HTERT RPE-1 (cell line): ENCODE data around the gene NLRC5.
"Not testable (repeated sequence)": the region's sequence is repeated elsewhere in the genome, so short reads cannot be mapped to it uniquely, and the experiment has no call there.

ENCODE experiments used
- in situ Hi-C: fragments of 300-500 bp; cut with MboI; formaldehyde crosslinking; loops from 4 replicates; pipeline ENCODE4 v1.14.3; 2020; ENCODE audit warnings: low sequenced_read_pairs

Gene NLRC5

DNA sequence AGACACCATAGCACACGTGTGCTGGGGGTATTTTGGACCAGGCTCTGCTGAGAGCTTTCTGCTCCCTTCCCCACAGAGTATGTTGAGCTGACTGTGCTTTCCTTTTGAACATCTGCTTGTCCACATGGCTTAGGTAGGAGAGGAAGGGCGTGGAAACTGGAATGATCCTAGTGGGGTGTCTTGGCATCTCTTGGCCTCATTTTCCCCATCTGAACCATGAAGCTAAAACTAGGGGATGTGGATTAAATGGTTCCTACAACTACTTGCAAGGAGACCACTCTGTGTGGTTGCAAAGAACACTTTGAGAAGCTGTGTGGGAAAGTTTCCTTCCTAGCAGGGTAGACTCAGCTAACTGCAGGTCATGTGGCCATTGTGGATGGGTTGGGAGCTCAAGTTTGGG, 6.7 kb upstream of the NLRC5 start:
- in situ Hi-C loops = no loop called here

DNA sequence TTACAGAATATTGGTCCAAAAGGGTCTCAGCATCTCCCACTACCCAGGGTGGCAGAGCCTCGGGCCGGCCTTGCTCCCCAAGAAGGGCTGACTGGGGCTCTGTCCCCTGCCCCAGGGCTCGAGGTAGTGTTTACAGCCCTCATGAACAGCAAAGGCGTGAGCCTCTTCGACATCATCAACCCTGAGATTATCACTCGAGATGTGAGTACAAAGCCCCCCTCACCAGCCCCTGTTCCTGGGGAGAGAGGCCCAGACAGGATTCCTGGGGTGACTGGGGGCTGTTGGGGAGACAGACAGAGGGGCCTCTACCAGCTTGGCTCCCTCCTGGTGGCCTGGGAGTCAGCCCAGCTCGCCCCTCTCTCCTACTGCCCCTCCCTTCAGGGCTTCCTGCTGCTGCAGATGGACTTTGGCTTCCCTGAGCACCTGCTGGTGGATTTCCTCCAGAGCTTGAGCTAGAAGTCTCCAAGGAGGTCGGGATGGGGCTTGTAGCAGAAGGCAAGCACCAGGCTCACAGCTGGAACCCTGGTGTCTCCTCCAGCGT, 6.1 kb upstream of the NLRC5 start:
- in situ Hi-C loops = no loop called here

DNA sequence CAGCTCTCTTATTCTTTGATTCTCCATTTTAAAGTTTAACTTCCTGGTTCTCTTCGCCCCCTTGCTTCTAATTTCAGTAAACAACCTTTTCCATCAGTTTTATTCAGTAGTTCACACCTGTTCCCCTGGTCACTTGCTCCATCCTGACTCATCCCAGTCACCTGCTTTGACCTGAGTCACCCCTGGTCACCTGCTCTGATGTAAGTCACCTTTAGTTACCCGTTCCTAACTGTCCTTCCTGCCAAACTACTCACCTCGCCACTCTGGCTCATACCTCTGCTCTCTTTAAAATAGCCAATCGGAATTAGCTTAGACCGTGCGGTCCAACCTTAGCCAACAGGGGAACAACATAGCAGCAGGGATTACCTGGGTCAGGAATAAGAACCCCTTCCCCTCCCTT, 4.7 kb upstream of the NLRC5 start:
- in situ Hi-C loops = no loop called here

DNA sequence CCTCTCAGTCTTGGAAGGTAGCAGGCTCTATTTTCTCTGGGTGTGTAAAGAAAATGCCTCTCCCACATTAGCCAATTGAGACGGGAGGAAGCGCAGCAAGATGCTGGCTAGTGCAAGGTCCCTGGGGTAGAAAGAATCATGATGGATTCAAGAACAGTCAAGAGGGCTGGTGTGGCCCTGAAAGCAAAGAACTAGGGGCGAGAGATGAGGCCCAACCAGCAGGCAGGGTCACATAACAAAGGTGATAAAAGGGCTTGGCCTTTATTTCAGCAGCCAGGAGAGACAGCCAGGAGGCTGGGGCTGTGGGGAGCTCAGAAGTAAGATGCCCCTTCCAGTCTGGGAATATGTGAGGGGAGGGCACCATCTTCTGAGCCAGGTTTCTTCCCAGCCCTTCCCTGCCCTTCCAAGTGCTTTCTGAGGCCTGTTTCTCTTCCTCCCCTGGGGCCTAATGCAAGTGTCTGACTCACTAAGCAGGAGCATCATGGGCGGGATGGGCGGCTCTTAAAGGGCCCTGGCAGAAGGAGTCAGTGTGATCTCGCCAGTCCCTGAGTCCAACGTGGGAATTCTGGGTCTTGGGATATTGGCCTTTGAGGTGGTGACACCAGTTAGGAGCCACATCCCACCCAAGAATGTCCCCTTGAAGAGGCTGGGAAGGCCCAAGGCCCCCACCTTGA, 3.9 kb upstream of the NLRC5 start:
- in situ Hi-C loops = no loop called here

DNA sequence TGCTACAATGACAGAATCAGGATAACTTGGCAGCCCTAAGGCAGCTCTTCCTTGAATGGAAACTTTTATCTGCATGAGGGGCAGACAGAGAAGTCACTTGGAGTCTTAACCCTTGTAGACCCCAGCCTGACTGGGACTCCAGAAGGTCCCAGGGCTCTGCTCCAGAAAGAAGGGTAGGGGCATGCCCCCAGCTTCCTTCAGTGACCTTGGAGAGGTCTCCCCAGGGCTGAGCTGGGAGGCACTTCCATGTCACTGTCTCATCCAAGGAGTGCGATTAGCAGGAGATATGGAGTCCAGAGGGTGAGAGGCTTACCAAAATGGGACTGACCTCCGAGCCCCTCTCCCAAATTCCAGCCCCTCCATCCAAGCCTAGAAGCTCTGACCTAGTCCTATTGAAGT, 3.4 kb upstream of the NLRC5 start:
- in situ Hi-C loops = no loop called here

DNA sequence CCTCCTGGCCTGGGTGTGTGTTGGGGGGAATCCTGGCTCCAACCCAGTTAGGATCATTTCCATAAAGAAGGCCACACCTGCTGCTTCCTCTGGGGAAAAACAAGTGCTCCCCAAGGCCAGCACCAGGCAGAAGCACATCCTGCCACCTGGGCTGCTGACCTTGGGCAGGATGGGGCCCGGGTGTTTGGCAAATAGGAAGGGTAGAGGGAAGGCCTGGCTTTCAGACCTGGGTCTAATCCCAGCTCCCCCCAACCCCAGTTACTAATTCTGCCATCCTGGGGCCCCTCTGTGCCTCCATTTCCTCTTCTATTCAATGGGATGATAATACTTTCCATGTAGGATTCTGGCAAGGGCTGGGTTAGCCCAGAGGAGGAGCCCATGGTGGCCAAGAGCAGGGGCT, 3.0 kb upstream of the NLRC5 start:
- in situ Hi-C loops = no loop called here

DNA sequence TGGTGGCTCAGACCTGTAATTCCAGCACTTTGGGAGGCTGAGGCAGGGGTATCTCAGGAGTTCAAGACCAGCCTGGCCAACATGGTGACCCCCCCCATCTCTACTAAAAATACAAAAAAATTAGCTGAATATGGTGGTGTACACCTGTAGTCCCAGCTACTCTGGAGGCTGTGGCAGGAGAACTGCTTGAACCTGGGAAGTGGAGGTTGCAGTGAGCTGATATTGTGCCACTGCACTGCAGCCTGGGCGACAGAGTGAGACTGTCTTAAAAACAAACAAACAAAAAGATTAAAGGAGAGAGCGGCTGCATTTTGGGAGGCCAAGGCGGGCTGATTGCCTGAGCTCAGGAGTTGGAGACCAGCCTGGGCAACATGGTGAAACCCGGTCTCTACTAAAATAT, 2.4 kb upstream of the NLRC5 start:
- in situ Hi-C loops = not testable (repeated sequence)

DNA sequence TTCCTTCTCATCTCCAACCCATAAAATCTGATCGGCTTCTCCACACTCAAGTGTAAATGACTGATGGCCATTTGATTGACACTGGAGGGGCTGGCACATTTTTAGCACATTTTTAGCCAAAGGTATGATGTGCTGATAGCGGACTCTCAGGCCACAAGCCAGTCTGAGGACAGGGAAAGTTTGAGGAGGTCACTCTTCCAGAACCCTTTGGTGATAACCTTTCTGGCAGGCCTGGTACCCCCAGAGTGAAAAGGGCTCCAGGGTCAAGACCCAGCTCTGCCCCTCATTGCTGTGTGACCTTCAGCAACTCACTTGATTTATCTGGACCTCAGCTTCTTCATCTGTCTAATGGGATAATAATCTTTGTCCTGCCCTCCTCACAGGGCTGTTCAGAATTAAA, 1.7 kb upstream of the NLRC5 start:
- in situ Hi-C loops = no loop called here

DNA sequence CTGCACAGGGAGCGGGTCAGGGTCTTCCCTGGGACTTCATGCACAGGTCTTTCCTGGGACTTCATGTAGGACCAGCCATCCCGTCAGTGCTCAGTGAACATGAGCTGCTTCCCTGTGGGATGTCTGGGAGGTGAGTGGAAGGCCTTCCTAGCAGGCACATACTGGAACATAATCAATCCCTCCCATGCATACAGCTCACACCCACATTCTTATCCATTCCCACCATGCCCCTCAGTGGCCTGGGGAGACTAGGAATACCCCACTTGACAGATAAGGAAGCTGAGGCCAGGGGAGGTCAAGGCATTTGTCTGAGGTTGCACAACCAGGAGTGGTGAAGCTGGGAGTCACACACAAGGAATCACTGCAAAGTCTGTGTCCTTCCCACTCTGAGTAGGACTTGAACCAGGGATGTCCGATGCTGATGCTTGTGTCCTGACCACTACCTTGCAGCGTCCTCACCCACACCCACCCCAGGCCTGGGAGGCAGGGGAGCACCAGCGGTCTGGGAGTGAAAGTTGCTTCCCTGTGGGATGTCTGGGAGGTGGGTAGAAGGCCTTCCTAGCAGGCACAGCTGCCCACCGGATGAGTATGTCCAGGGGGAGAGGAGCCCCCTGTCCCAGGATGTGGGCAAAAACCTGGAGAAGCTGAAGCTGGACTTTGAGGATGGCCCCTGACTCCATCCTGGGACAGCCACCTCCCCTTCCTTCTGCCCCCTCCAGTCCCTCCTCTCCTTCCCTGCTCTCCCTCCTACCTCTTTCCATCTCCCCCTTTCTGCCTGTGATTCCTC, 1.0 kb upstream of the NLRC5 start:
- in situ Hi-C loops = no loop called here

DNA sequence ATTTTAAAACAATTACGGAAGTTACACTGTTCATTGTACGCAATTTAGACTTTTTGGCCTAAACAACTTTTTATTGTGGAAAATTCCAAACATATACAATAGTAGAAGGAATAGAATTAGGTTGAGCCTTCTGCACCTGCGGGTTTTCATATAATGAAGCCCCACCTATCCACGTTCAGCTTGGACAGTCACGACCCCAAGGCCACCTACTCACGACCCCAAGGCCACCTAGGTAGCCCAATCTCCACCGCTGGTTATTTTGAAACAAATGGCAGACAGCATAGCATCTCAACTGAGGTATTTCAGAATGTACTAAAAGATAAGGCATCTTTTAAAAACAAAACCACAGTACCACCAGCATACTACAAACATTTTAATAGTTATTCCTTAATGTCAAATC, 631 bp downstream of the NLRC5 start:
- in situ Hi-C loops = no loop called here

DNA sequence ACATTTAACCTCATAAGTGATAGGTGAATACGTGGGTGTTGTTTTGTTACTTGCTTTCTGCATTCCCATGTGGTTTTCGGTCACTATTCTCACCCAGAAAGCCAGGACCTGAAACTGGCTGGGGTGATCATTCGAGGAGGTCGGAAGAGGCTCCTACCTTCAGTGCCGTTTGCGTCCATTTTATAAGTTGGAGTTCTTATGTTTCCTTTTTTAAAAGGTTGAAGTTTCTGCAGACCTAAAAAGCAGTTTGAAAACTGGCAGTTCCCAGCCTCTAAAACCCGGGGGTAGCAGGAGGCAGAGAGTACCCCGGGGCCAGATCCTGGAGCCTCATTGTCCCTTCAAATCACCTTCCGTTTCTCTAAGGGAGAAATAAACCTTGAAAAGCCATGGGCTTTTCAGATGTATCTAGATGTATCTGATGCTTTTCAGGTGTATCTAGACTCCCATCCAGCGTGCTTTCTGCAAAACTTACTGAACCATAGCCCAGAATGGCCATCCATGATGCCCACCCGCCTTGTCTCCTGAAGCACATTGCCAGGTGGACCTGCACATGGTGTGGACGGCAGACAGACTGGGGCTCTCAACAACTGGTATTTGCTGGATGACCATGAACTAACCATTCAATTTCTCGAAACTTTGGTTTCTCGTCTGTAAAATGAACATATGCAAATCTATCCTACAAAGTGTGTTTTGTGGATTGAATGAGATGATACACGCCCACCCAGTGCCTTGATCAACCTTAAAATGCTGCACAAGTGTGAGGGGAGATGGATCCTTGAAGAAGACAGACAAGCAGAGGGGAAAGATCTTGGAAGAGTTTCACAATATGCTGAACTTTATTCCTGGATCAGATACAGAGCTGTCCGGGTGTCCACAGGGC, 1.3 kb downstream of the NLRC5 start:
- in situ Hi-C loops = no loop called here

DNA sequence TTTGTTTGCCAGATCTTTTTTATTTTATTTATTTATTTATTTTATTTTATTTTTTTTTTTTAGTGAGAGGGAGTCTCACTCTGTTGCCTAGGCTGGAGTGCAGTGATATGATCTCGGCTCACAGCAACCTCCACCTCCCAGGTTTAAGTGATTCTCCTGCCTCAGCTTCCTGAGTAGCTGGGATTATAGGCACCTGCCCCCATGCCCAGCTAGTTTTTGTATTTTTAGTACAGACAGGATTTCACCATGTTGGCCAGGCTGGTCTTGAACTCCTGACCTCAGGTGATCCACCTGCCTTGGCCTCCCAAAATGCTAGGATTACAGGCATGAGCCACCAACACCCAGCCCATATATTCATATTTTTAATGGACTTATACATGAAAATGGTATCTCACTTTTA, 3.1 kb downstream of the NLRC5 start:
- in situ Hi-C loops = not testable (repeated sequence)

DNA sequence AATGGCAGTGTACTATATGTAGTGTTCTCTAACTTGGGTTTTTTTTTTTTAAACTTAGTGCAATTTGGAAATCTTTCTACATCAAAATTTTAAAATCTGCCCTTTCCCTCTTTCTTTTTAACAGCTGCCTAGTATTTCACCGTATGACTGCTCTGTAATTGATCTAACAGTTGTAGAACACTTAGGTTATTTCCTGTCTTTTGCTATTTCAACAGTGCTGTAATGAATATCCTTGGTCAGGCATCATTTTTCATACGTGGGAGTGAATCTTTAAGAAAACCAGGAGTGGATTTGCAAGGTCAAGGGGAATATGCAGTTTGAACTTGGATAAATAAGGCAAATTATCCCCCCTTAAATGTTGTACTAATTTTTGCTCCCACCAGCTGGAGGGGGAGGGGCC, 3.8 kb downstream of the NLRC5 start:
- in situ Hi-C loops = no loop called here

DNA sequence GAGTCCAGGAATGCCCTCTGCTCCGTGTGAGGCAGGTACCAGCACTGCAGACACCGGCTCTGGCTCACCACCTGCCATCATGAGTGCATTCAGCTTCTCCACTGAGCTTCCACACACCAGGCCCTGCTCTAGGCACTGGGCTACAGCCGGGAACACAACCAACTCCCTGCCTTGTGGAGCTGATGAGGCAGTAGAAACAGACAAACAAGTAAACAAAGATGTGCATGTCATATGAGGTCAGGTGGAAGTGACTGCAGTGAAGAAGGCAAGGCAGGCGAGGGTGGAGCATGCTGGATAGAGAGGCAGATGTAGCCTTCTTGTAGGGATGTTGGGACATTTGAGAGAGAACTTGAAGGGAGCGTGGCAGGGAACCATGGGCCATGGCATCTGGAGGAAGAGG, 5.0 kb downstream of the NLRC5 start:
- in situ Hi-C loops = no loop called here

DNA sequence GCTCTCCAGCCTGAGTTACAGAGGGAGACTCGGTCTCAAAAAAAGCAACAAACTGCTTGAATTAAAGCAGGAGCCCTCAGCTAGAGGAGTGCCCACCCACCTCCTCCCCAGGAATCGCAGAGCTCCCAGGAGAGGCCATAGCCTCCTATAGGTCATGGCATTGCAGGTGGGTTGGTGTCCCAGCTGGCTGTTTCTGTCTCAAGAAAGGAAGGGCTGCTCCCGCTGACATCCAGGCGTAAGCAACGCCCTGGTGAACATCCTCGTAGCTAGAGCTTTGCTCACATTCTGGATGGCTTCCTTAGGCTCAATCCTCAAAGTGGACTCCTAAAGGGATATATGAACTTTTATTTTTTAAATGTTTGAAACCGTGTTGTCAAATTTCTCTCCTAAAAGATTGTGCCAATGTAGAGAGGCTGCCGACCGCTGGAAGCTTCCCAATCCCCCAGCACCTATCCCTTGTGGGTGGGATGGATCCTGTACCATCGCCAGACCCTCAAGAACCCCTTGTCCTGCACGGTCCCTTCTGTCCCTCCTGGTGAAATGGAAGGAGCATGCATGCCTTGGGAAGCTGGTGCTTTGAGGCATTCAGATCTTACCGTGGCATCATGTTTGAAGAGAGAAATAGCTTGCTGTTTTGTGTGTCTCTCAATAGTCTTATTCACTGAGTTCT, 5.9 kb downstream of the NLRC5 start:
- in situ Hi-C loops = no loop called here

DNA sequence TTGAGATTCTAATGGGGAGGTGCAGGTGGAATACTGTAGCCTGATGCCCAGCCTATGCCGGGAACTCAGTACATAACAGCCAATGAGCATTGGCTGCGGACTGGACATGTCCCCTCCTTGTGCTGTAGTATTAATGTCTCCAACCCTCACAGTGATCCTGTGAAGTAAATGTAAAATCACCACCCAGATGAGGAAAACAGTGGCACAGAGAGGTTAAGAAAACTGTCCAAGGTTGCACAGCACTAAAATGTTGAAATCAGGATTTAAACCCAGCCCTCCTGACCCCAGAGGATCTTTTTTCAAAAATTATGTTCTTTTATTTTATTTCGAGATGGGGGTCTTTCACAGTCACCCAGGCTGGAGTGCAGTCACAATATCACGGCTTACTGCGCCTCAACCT, 7.9 kb downstream of the NLRC5 start:
- in situ Hi-C loops = no loop called here

DNA sequence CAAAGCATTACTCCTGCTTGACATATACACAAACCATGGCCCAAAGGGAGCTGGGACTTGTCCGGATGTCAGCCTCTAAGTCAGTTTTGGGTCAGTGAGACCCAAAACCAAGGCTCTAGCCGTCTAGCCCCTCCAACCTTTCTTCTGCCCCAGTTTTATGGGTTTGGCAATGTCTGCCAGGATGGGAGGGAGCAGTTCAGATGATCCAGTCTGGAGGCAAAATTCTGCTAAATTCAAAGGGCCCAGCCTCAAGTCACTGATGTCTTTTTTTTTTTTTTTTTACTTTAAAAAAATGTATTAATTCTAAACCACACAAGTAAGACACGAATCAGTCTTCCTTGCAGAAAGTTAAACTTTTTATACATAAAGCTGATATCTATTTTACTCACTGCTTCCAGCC, 8.6 kb downstream of the NLRC5 start:
- in situ Hi-C loops = no loop called here

DNA sequence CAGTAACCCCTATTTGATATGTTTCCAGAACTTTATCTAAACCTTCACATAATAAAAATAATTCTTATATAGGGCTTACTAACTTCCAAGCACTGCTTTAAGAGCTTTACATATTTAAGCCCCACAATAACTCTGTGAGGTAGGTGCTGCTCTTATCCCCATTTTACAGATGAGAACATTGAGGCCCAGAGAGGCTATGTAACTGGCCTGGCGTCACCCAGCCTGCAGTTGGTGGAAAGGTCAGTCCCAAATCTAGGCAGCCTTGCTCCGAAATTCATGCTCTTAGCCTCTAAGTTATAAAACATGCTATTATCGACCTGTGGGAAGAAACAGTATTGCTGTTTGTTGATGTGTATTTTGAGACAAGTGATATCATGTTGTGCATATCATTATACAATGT, 9.0 kb downstream of the NLRC5 start:
- in situ Hi-C loops = no loop called here

DNA sequence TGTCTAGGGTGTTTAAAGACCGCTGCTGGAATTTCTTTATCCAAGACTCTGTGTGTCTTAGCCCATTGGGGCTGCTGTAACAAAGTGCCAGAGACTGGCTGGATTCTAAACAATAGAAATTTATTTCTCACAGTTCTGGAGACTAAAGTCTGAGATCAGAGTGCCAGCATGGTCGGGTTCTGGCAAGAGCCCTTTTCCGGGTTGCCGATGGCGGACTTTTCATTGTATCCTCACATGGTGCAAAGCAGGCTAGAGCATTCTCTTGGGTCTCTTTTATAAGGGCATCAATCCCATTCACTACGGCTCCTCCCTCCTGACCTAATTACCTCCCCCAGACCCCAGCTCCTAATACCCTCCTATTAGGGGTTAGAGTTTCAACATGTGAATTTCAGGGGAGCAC, 9.5 kb downstream of the NLRC5 start:
- in situ Hi-C loops = no loop called here

DNA sequence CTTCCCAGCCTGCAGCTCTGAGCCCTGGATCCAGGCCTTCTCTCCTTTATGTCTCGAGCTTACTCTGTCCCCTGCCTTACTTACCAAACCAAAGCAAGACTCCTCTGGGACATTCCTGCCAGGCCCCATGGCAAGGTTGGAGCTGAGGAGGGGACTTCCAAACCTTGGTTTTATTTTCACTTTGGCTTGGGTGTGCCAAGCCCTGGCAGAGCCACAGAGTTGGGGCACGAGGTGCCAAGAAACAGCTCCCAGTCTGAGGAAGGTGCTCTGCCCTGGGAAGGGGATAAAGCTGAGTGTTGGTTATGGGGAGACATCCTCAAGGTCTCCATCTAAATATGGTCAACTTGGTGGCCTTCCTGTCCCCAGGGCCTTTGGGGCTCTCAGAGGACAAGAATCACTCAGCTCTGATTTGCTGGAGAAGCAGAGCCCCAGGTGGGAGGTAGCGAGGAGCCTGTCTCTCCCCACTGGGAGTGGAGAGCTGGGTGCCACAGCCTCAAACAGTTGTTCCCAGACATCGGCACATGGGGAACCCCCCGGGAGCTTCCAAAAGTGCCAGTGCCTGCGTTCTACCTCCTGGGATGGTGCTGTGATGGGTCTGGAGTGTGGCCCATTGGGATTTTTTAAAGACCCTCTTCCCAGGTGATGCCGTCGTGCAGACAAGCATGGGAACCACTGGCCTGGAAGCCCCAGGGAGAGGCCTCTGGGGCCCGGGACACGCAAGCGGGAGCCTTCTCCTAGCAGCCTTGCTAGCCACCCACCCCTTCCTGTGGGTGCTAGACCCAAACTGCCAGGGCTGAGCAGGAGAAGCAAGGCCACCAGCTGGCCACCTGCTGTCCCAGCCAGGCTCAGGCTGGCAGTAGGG, 10.3 kb downstream of the NLRC5 start:
- in situ Hi-C loops = no loop called here
